Endothelial cell of umbilical vein (primary cell): Measurements from ENCODE around the gene KLHL35. TPM values are rescaled to one million over a fixed set of nuclear protein-coding genes. Genes with fewer than 3 reads are reported as not detected.

ENCODE experiments used
- BruUV-seq: library from RNA; stranded (reverse); fragments of 400-500 nt; replicated peaks from 2 replicates; lab custom pipeline; 2021; lab: Mats Ljungman, UMichigan
- CTCF ChIA-PET: fragments of 300-600, 350-600 bp; sonication (Branson Sonifier 250); formaldehyde crosslinking; loops from one replicate; lab custom pipeline; 2021; ENCODE audit warnings: antibody characterized with exemption, inconsistent platforms; lab: Charles Lee
- POLR2A ChIA-PET: fragments of 300-600, 350-600 bp; sonication (Branson Sonifier 250); formaldehyde crosslinking; loops from one replicate; lab custom pipeline; 2021; ENCODE audit warnings: antibody characterized with exemption, inconsistent platforms; lab: Charles Lee
- DNase-seq: peaks from one replicate; pipeline ENCODE4 v3.0.0-alpha.2; 2011; ENCODE audit warnings: low read depth, low spot score
- FAIRE-seq: peaks from 2 replicates; lab custom pipeline; 2011; peaks lifted over from hg19 to GRCh38; lab: Jason Lieb, UNC
- H2AFZ ChIP-seq: 2 replicates; pipeline ENCODE4 v1.6.0; 2012; ENCODE audit warnings: low read depth, low read length, control low read depth, inconsistent platforms
- H3K27ac ChIP-seq: 2 replicates; pipeline ENCODE4 v1.5.1; 2011; ENCODE audit warnings: low read depth, mild to moderate bottlenecking, control low read depth, low read length, moderate library complexity; ENCODE audit not compliant: insufficient read depth
- H3K27me3 ChIP-seq, 2 experiments: 2 replicates each; pipeline versions ENCODE4 v1.6.0 to v1.6.1; 2011; ENCODE audit warnings: low read length in 2 of 2, mixed read lengths in 1 of 2; ENCODE audit not compliant: control insufficient read depth in 2 of 2, insufficient read depth in 2 of 2
- H3K36me3 ChIP-seq, 2 experiments: 2 replicates in 1 of 2; 3 replicates in 1 of 2; pipeline ENCODE4 v1.5.1; 2011; ENCODE audit warnings: low read length in 2 of 2, mild to moderate bottlenecking in 1 of 2, moderate library complexity in 1 of 2; ENCODE audit not compliant: control insufficient read depth in 2 of 2, insufficient read depth in 2 of 2; ENCODE audit errors: extremely low read depth in 1 of 2
- H3K4me1 ChIP-seq: 3 replicates; pipeline ENCODE4 v1.5.1; 2011; ENCODE audit warnings: mild to moderate bottlenecking, low read length; ENCODE audit not compliant: control insufficient read depth, insufficient read depth; ENCODE audit errors: extremely low read depth
- H3K4me2 ChIP-seq: 2 replicates; pipeline ENCODE4 v1.6.1; 2011; ENCODE audit warnings: low read length, control low read depth, mixed read lengths; ENCODE audit not compliant: insufficient read depth
- H3K4me3 ChIP-seq, 3 experiments: fragments of 200-600 bp in 1 of 3; sonication (generic), shearing (Covaris generic) in 1 of 3; replicated peaks in 1 of 3; 2 replicates each; pipeline ENCODE4 v1.5.1; 2011 to 2016; ENCODE audit warnings: control low read depth in 3 of 3, low read length in 3 of 3, mild to moderate bottlenecking in 2 of 3, inconsistent platforms in 1 of 3, low read depth in 1 of 3, moderate library complexity in 1 of 3; ENCODE audit not compliant: insufficient read depth in 1 of 3
- H3K79me2 ChIP-seq: 2 replicates; pipeline ENCODE4 v1.6.0; 2012; ENCODE audit warnings: low read length, inconsistent platforms; ENCODE audit not compliant: control insufficient read depth, insufficient read depth
- H3K9ac ChIP-seq: replicated peaks from 2 replicates; pipeline ENCODE3; 2011; ENCODE audit warnings: low read length, control low read depth; ENCODE audit not compliant: insufficient read depth; ENCODE audit errors: extremely low read depth
- H3K9me1 ChIP-seq: replicated peaks from 3 replicates; pipeline ENCODE4 v1.6.0; 2011; ENCODE audit warnings: mild to moderate bottlenecking, low read length; ENCODE audit not compliant: control insufficient read depth, insufficient read depth; ENCODE audit errors: extremely low read depth
- H3K9me3 ChIP-seq: replicated peaks from 2 replicates; pipeline ENCODE4 v1.5.1; 2012; ENCODE audit warnings: low read length, inconsistent platforms; ENCODE audit not compliant: control insufficient read depth, insufficient read depth
- H4K20me1 ChIP-seq: replicated peaks from 2 replicates; pipeline ENCODE3; 2011; ENCODE audit warnings: mild to moderate bottlenecking, low read length; ENCODE audit not compliant: control insufficient read depth, insufficient read depth; ENCODE audit errors: extremely low read depth
- CTCF ChIP-seq, 2 donors: IDR thresholded peaks; 1 replicate in 1 of 2; 2 replicates in 1 of 2; pipeline ENCODE4 v1.5.1; 2011; ENCODE audit warnings: low read length in 2 of 2, mild to moderate bottlenecking in 2 of 2, moderate library complexity in 2 of 2, control low read depth in 1 of 2, inconsistent platforms in 1 of 2, low read depth in 1 of 2; ENCODE audit not compliant: insufficient read depth in 1 of 2; ENCODE audit errors: extremely low read depth in 1 of 2
- EZH2 ChIP-seq: IDR thresholded peaks from 2 replicates; pipeline ENCODE4 v1.6.1; 2012; ENCODE audit warnings: borderline replicate concordance, low read depth, mild to moderate bottlenecking, moderate library complexity, low read length, inconsistent platforms; ENCODE audit not compliant: severe bottlenecking
- FOS ChIP-seq: IDR thresholded peaks from 2 replicates; pipeline ENCODE4 v1.6.1; 2011; ENCODE audit warnings: mild to moderate bottlenecking, low read length, moderate library complexity, borderline replicate concordance; ENCODE audit not compliant: insufficient read depth
- GATA2 ChIP-seq: IDR thresholded peaks from 2 replicates; pipeline ENCODE4 v1.7.0; 2011; ENCODE audit warnings: low read depth, mild to moderate bottlenecking, moderate library complexity, mixed read lengths, low read length; ENCODE audit not compliant: insufficient read length, insufficient read depth
- JUN ChIP-seq: IDR thresholded peaks from 2 replicates; pipeline ENCODE4 v1.6.1; 2011; ENCODE audit warnings: borderline replicate concordance, low read depth; ENCODE audit not compliant: insufficient read length, insufficient read depth
- MAX ChIP-seq: IDR thresholded peaks from 2 replicates; pipeline ENCODE4 v1.6.1; 2011; ENCODE audit not compliant: insufficient read depth, insufficient read length
- MYC ChIP-seq: IDR thresholded peaks from one replicate; pipeline ENCODE4 v1.6.1; 2011; ENCODE audit warnings: mild to moderate bottlenecking, low read depth, low read length
- POLR2A ChIP-seq: IDR thresholded peaks from 2 replicates; pipeline ENCODE4 v1.6.1; 2012; ENCODE audit warnings: low read depth, mild to moderate bottlenecking, control low read depth, low read length
- POLR2AphosphoS5 ChIP-seq: IDR thresholded peaks from 2 replicates; pipeline ENCODE4 v1.6.1; 2012; ENCODE audit warnings: low read depth, mild to moderate bottlenecking, control low read depth, low read length, moderate library complexity; ENCODE audit not compliant: insufficient read depth
- dilution Hi-C: fragments of 300-500 bp; cut with MboI; formaldehyde crosslinking; loops from one replicate; pipeline ENCODE4 v1.15.0; 2019; ENCODE audit warnings: low sequenced_read_pairs; ENCODE audit not compliant: extremely low pct_ligation_motif_present
- intact Hi-C: fragments of 100-400 bp; cut with micrococcal nuclease; formaldehyde crosslinking; loops from one replicate; pipeline ENCODE4 v1.10.0; 2022
- polyA plus RNA-seq, 4 experiments: library from polyadenylated mRNA; depleted of rRNA in 3 of 4; stranded (reverse) in 3 of 4; unstranded in 1 of 4; fragments of >200 nt; gene quantifications; 2 replicates each; pipeline versions ENCODE4 v1.2.1 to v1.2.3, GENCODE V29; 2011 to 2012; ENCODE audit warnings: missing spikeins in 1 of 4
- total RNA-seq: library from RNA; stranded (reverse); gene quantifications from 2 replicates; pipeline ENCODE4 v1.2.3, GENCODE V29; 2021

Gene KLHL35
- total and polyA plus RNA-seq, 2 donors (not counting 3 experiments of a cell fraction or from before 2014, with no cell fraction given) = 0.97 to 2.3 TPM

- no TSS peak for BruUV-seq
- no peak for DNase-seq
- peaks cover 0 to 6% of the 10 kb centered on the region in 2 experiments for H3K36me3 ChIP-seq
- H3K79me2 ChIP-seq = no peaks in the 10 kb centered on the region
- no peaks in the 10 kb centered on the region for H3K9me1 ChIP-seq
- no peak overlapping the region for H3K27ac ChIP-seq
- TF ChIP-seq POLR2AphosphoS5 (no peak), FOS (no peak), EZH2 (no peak), JUN (no peak), GATA2 (no peak), MAX (no peak), POLR2A (no peak), MYC (no peak), CTCF (IDR thresholded peaks at IDR 0.05; ENCODE audit: extremely low read depth in 1 of 2, insufficient read depth in 1 of 2, low read depth in 1 of 2, low read length in 2 of 2) (no peak)
- intact Hi-C loops (no loop called here), dilution Hi-C loops (no loop called here)
- POLR2A ChIA-PET = no interaction called here
- CTCF ChIA-PET = interaction anchor here (5.2 kb wide), 1 partner anchor 13 kb away, joined by 49 read pairs; no protein-coding TSS in a partner anchor
- FAIRE-seq = peak; percentile 40
- no peak overlapping the region for H2AFZ ChIP-seq
- H3K27me3 ChIP-seq = no peaks in the 10 kb centered on the region
- H4K20me1 ChIP-seq = no peaks in the 10 kb centered on the region
- no peak overlapping the region for H3K9ac ChIP-seq
- no peak overlapping the region for H3K4me3 ChIP-seq
- no peaks in the 10 kb centered on the region for H3K9me3 ChIP-seq
- H3K4me1 ChIP-seq = peaks cover 23% of the 10 kb centered on the region
- no peak overlapping the region for H3K4me2 ChIP-seq
Observed at GRCh38 chr11:75420224-75421034, 12.6 kb downstream of the KLHL35 start.
